Esophagus mucosa (tissue), 1 donor: ENCODE measurements around the gene NID2. TPM values are rescaled to one million over a fixed set of nuclear protein-coding genes. Genes with fewer than 3 reads are reported as not detected.

Experiments
- ATAC-seq: fragments of 200-7000 bp; cut with Tn5 transposase; one replicate; pipeline ENCODE4 v1.9.1; 2020
- total RNA-seq: library from RNA; stranded (reverse); gene quantifications from one replicate; pipeline ENCODE4 v1.2.4, GENCODE V29; 2023
- donor health status: DM: yes; HTN: yes; CAD: no.

Gene NID2
- total RNA-seq, 1 donor from 2014 or later, result 2.3 TPM

GRCh38 chr14:52055167-52055566, 13.7 kb downstream of the NID2 start:
- ATAC-seq, result no peak

- no peak for ATAC-seq
These were observed 14.2 kb downstream of the NID2 start for GRCh38 chr14:52054678-52055077.

- ATAC-seq, result no peak
These were observed 15.8 kb downstream of the NID2 start for GRCh38 chr14:52053044-52053443.

- no peak for ATAC-seq
These were observed 16.4 kb downstream of the NID2 start for GRCh38 chr14:52052288-52052943.

GRCh38 chr14:52051871-52052270, 17.0 kb downstream of the NID2 start:
- no peak for ATAC-seq

GRCh38 chr14:52051251-52051650, 17.6 kb downstream of the NID2 start:
- no peak for ATAC-seq

- no peak for ATAC-seq
These were observed 18.9 kb downstream of the NID2 start for GRCh38 chr14:52049721-52050588.

- ATAC-seq, result no peak
These were observed 19.6 kb downstream of the NID2 start for GRCh38 chr14:52049271-52049670.

- no peak for ATAC-seq
These were observed 20.1 kb downstream of the NID2 start for GRCh38 chr14:52048641-52049204.

- no peak for ATAC-seq
These were observed 20.7 kb downstream of the NID2 start for GRCh38 chr14:52048116-52048515.

GRCh38 chr14:52046376-52046917, 22.4 kb downstream of the NID2 start:
- ATAC-seq, result no peak

GRCh38 chr14:52044791-52045522, 23.9 kb downstream of the NID2 start:
- no peak for ATAC-seq

- ATAC-seq, result peak; percentile 39
These were observed 25.2 kb downstream of the NID2 start for GRCh38 chr14:52043690-52044089.

- ATAC-seq, result no peak
These were observed 26.2 kb downstream of the NID2 start for GRCh38 chr14:52042371-52043289.

- ATAC-seq, result no peak
These were observed 28.3 kb downstream of the NID2 start for GRCh38 chr14:52040598-52040997.

- ATAC-seq, result no peak
These were observed 29.6 kb downstream of the NID2 start for GRCh38 chr14:52039124-52039815.

GRCh38 chr14:52033101-52033642, 35.7 kb downstream of the NID2 start:
- no peak for ATAC-seq

- ATAC-seq, result no peak
These were observed 36.6 kb downstream of the NID2 start for GRCh38 chr14:52032204-52032801.

GRCh38 chr14:52031781-52032180, 37.1 kb downstream of the NID2 start:
- ATAC-seq, result no peak

- no peak for ATAC-seq
These were observed 39.0 kb downstream of the NID2 start for GRCh38 chr14:52029881-52030280.
